HL-60 (cell line): ENCODE results near the gene TTC4.

Experiments used
- DNase-seq, 2 experiments: peaks; one replicate each; pipeline ENCODE4 v3.0.0-alpha.2; 2010 to 2020; ENCODE audit warnings: low read depth in 1 of 2, low spot score in 1 of 2
- H3K27ac ChIP-seq: fragments of 250-450 bp; sonication (Bioruptor Pico); replicated peaks from 2 replicates; pipeline ENCODE4 v1.5.1; 2020; ENCODE audit warnings: mild to moderate bottlenecking, moderate library complexity
- H3K27me3 ChIP-seq: fragments of 250-450 bp; sonication (Bioruptor Pico); 2 replicates; pipeline ENCODE4 v1.5.1; 2021; ENCODE audit warnings: mild to moderate bottlenecking, moderate library complexity; ENCODE audit not compliant: insufficient read depth, poor library complexity, severe bottlenecking
- H3K4me3 ChIP-seq: replicated peaks from 2 replicates; pipeline ENCODE4 v1.5.1; 2011; ENCODE audit warnings: mild to moderate bottlenecking, control low read depth, low read length; ENCODE audit not compliant: insufficient read depth
- CTCF ChIP-seq: IDR thresholded peaks from one replicate; pipeline ENCODE4 v1.5.1; 2011; ENCODE audit warnings: low read length, control low read depth, inconsistent platforms; ENCODE audit not compliant: insufficient read depth
- GABPA ChIP-seq: IDR thresholded peaks from 2 replicates; pipeline ENCODE4 v1.6.1; 2012; ENCODE audit warnings: low read depth
- POLR2AphosphoS5 ChIP-seq: IDR thresholded peaks from 2 replicates; pipeline ENCODE4 v1.6.1; 2012; ENCODE audit warnings: low read depth
- REST ChIP-seq: IDR thresholded peaks from 2 replicates; pipeline ENCODE4 v1.6.1; 2012; ENCODE audit warnings: low read depth; ENCODE audit not compliant: insufficient replicate concordance
- SPI1 ChIP-seq: IDR thresholded peaks from 2 replicates; pipeline ENCODE4 v1.6.1; 2012; ENCODE audit warnings: low read depth, mild to moderate bottlenecking, borderline replicate concordance

The TTC4 gene

GRCh38 chr1:54745864-54746263, 30.2 kb downstream of the TTC4 start:
- H3K27me3 ChIP-seq: no peaks in the 10 kb centered on the region
- no peak for DNase-seq
- no peak for TF ChIP-seq POLR2AphosphoS5
- TF ChIP-seq REST: no peak
- no peak for TF ChIP-seq GABPA
- no peak overlapping the region for H3K4me3 ChIP-seq
- no peak overlapping the region for H3K27ac ChIP-seq

- H3K27ac ChIP-seq: no peak overlapping the region
- TF ChIP-seq CTCF: no peak
- TF ChIP-seq SPI1: no peak
- TF ChIP-seq GABPA: no peak
- TF ChIP-seq POLR2AphosphoS5: no peak
- TF ChIP-seq REST: no peak
- DNase-seq: no peak
- no peaks in the 10 kb centered on the region for H3K27me3 ChIP-seq
- H3K4me3 ChIP-seq: no peak overlapping the region
Measured at GRCh38 chr1:54748094-54748835, 32.6 kb downstream of the TTC4 start.

GRCh38 chr1:54750596-54750995, 34.9 kb downstream of the TTC4 start:
- TF ChIP-seq POLR2AphosphoS5 (no peak), REST (no peak), SPI1 (no peak), CTCF (no peak), GABPA (no peak)
- H3K27me3 ChIP-seq: no peaks in the 10 kb centered on the region
- no peak overlapping the region for H3K27ac ChIP-seq
- no peak for DNase-seq
- H3K4me3 ChIP-seq: no peak overlapping the region
